ENCODE data around the gene IMMP2L. TPM values are rescaled to one million over a fixed set of nuclear protein-coding genes. Genes with fewer than 3 reads are reported as not detected.

The IMMP2L gene
- polyA plus RNA-seq, 1 of the 3 experiments (the other 2 are of a cell fraction), result 10.7 TPM

GRCh38 chr7:111068618-111069017, 493.7 kb downstream of the IMMP2L start:
- Histone ChIP-seq H4K20me1 (ENCODE audit: insufficient read depth) (no peaks in the 10 kb centered on the region), H3K9me3 (no peaks in the 10 kb centered on the region), H3K4me2 (no peak overlapping the region), H3K36me3 (replicated peaks in 1 of 2; ENCODE audit: control insufficient read depth in 1 of 2, insufficient read depth in 2 of 2, low read length in 1 of 2) (no peaks in the 10 kb centered on the region), H2AFZ (ENCODE audit: low read depth) (no peak overlapping the region), H3K27ac (ENCODE audit: low read depth in 2 of 2, low read length in 1 of 2) (no peak overlapping the region), H3K9ac (no peak overlapping the region), H3K4me1 (ENCODE audit: control insufficient read depth in 1 of 2, insufficient read depth in 2 of 2, low read depth in 1 of 2, low read length in 1 of 2) (no peaks in the 10 kb centered on the region; a peak in 1 of 4 replicates), H3K27me3 (ENCODE audit: insufficient read depth) (no peaks in the 10 kb centered on the region), H3K79me2 (ENCODE audit: insufficient read depth) (no peaks in the 10 kb centered on the region), H3K9me2 (no peaks in the 10 kb centered on the region), H3F3A (replicated peaks; ENCODE audit: insufficient read depth) (no peaks in the 10 kb centered on the region), H3K4me3 (ENCODE audit: low read depth in 2 of 2, low read length in 1 of 2) (no peak overlapping the region)
- WGBS (ENCODE audit: low lambda C conversion rate), result 75% methylated on average over 2 of the region's 2 CpGs
- POLR2A ChIA-PET, result no interaction called here
- no peak for TF ChIP-seq USF1 (IDR thresholded peaks at IDR 0.05; ENCODE audit: borderline replicate concordance, low read depth)
- TF ChIP-seq USF2 (IDR thresholded peaks at IDR 0.05; ENCODE audit: borderline replicate concordance, low read depth, low read length), result no peak
- no peak for TF ChIP-seq TAF1 (IDR thresholded peaks at IDR 0.05; ENCODE audit: borderline replicate concordance, low read depth, low read length)
- no peak for TF ChIP-seq TEAD4 (IDR thresholded peaks at IDR 0.05; ENCODE audit: borderline replicate concordance, insufficient read depth)
- TF ChIP-seq NRF1 (IDR thresholded peaks at IDR 0.05; ENCODE audit: low read depth, low read length), result no peak
- no peak for DNase-seq
- CTCF ChIA-PET, result no interaction called here

- no peak overlapping the region for H3K9ac ChIP-seq
- H3K4me2 ChIP-seq, result no peak overlapping the region
- ChIA-PET CTCF (no interaction called here), POLR2A (no interaction called here)
- TF ChIP-seq MEF2A (IDR thresholded peaks at IDR 0.05; ENCODE audit: borderline replicate concordance, low read depth) (no peak), GABPA (IDR thresholded peaks at IDR 0.05; ENCODE audit: low read depth) (no peak), FOXM1 (IDR thresholded peaks at IDR 0.05; ENCODE audit: low read depth) (no peak), TEAD4 (IDR thresholded peaks at IDR 0.05; ENCODE audit: borderline replicate concordance, insufficient read depth) (no peak), JUND (IDR thresholded peaks at IDR 0.05) (no peak), MXI1 (IDR thresholded peaks at IDR 0.05; ENCODE audit: low read depth, low read length) (no peak), FOXJ3 (CRISPR knock-in tag; IDR thresholded peaks at IDR 0.05) (no peak)
- H3F3A ChIP-seq (replicated peaks; ENCODE audit: insufficient read depth), result no peaks in the 10 kb centered on the region
- no peaks in the 10 kb centered on the region for H3K27me3 ChIP-seq (ENCODE audit: insufficient read depth)
- no peaks in the 10 kb centered on the region; a peak in 1 of 4 replicates for H3K4me1 ChIP-seq (ENCODE audit: control insufficient read depth in 1 of 2, insufficient read depth in 2 of 2, low read depth in 1 of 2, low read length in 1 of 2)
- H3K9me3 ChIP-seq, result no peaks in the 10 kb centered on the region
- H3K36me3 ChIP-seq (replicated peaks in 1 of 2; ENCODE audit: control insufficient read depth in 1 of 2, insufficient read depth in 2 of 2, low read length in 1 of 2), result no peaks in the 10 kb centered on the region
- no peak overlapping the region for H2AFZ ChIP-seq (ENCODE audit: low read depth)
- WGBS (ENCODE audit: low lambda C conversion rate), result 83% methylated on average over 2 of the region's 2 CpGs
- H3K9me2 ChIP-seq, result no peaks in the 10 kb centered on the region
- H4K20me1 ChIP-seq (ENCODE audit: insufficient read depth), result no peaks in the 10 kb centered on the region
- no peak for DNase-seq
- H3K27ac ChIP-seq (ENCODE audit: low read depth in 2 of 2, low read length in 1 of 2), result no peak overlapping the region
- H3K4me3 ChIP-seq (ENCODE audit: low read depth in 2 of 2, low read length in 1 of 2), result no peak overlapping the region
- H3K79me2 ChIP-seq (ENCODE audit: insufficient read depth), result no peaks in the 10 kb centered on the region
Measured at GRCh38 chr7:111067682-111068081, 494.6 kb downstream of the IMMP2L start.

- Histone ChIP-seq H3K9ac (no peak overlapping the region), H3K79me2 (ENCODE audit: insufficient read depth) (no peaks in the 10 kb centered on the region), H3K27me3 (ENCODE audit: insufficient read depth) (no peaks in the 10 kb centered on the region), H3K9me2 (no peaks in the 10 kb centered on the region), H3K4me3 (ENCODE audit: low read depth in 2 of 2, low read length in 1 of 2) (no peak overlapping the region), H4K20me1 (ENCODE audit: insufficient read depth) (no peaks in the 10 kb centered on the region), H3F3A (replicated peaks; ENCODE audit: insufficient read depth) (no peaks in the 10 kb centered on the region), H3K9me3 (no peaks in the 10 kb centered on the region), H3K27ac (ENCODE audit: low read depth in 2 of 2, low read length in 1 of 2) (no peak overlapping the region), H3K36me3 (replicated peaks in 1 of 2; ENCODE audit: control insufficient read depth in 1 of 2, insufficient read depth in 2 of 2, low read length in 1 of 2) (no peaks in the 10 kb centered on the region), H3K4me1 (ENCODE audit: control insufficient read depth in 1 of 2, insufficient read depth in 2 of 2, low read depth in 1 of 2, low read length in 1 of 2) (no peaks in the 10 kb centered on the region; a peak in 1 of 4 replicates), H3K4me2 (no peak overlapping the region), H2AFZ (ENCODE audit: low read depth) (no peak overlapping the region)
- CTCF ChIA-PET, result no interaction called here
- no peak for TF ChIP-seq EZH2phosphoT487 (IDR thresholded peaks at IDR 0.05; ENCODE audit: borderline replicate concordance, low read depth)
- no peak for TF ChIP-seq PBX3 (IDR thresholded peaks at IDR 0.05)
- TF ChIP-seq USF2 (IDR thresholded peaks at IDR 0.05; ENCODE audit: borderline replicate concordance, low read depth, low read length), result no peak
- TF ChIP-seq FOSL2 (IDR thresholded peaks at IDR 0.05; ENCODE audit: borderline replicate concordance, low read depth), result no peak
- TF ChIP-seq SMC3 (IDR thresholded peaks at IDR 0.05; ENCODE audit: low read depth, low read length), result no peak
- no peak for TF ChIP-seq RXRA (IDR thresholded peaks at IDR 0.05; ENCODE audit: borderline replicate concordance, low read depth)
- POLR2A ChIA-PET, result no interaction called here
- no peak for DNase-seq
- WGBS (ENCODE audit: low lambda C conversion rate), result 88% methylated on average over 4 of the region's 4 CpGs
Measured at GRCh38 chr7:111067251-111067650, 495.0 kb downstream of the IMMP2L start.

All from SK-N-SH (cell line).